ENCODE measurements around the gene NMNAT1.
A peak's percentile ranks its signal among the peaks of the same experiment; 100 is the strongest.

The NMNAT1 gene

DNA sequence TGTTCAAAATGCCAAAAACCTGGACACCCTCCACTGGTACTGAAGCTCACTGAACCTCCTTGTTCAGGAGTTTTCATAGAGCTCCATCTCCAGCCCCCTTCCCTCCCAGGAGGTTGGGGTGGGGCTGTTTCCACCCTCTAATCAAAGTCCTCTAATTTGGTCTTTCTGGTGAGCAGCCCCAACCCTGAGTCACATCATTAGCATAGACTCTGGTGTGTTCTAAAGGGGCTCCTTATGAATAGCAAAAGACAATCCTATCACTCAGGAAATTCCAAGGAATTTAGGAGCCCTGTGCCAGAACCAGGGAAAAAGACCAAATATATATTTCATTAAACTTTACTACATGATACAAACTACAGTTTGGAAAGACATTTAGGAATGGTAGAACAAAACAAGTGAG, 76.3 kb downstream of the NMNAT1 start:
- no peak for TF ChIP-seq NFIC (IDR thresholded peaks at IDR 0.05)
- no peak for TF ChIP-seq CREB1 (IDR thresholded peaks at IDR 0.05; ENCODE audit: low read depth)
- no peak for TF ChIP-seq FOXM1 (IDR thresholded peaks at IDR 0.05; ENCODE audit: borderline replicate concordance, low read depth)
- no peak for TF ChIP-seq RAD21 (IDR thresholded peaks at IDR 0.05; ENCODE audit: low read depth)
- TF ChIP-seq, protein P1, sequence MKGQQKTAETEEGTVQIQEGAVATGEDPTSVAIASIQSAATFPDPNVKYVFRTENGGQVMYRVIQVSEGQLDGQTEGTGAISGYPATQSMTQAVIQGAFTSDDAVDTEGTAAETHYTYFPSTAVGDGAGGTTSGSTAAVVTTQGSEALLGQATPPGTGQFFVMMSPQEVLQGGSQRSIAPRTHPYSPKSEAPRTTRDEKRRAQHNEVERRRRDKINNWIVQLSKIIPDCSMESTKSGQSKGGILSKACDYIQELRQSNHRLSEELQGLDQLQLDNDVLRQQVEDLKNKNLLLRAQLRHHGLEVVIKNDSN (IDR thresholded peaks at IDR 0.05) = no peak
- no peak for TF ChIP-seq YY1 (IDR thresholded peaks at IDR 0.05; ENCODE audit: low read depth)
- TF ChIP-seq TAF1 (IDR thresholded peaks at IDR 0.05; ENCODE audit: low read depth) = no peak
- no peak for TF ChIP-seq EP300 (IDR thresholded peaks at IDR 0.05; ENCODE audit: borderline replicate concordance)
- TF ChIP-seq ZBTB7A (IDR thresholded peaks at IDR 0.05; ENCODE audit: low read depth) = no peak
- TF ChIP-seq, protein P2, sequence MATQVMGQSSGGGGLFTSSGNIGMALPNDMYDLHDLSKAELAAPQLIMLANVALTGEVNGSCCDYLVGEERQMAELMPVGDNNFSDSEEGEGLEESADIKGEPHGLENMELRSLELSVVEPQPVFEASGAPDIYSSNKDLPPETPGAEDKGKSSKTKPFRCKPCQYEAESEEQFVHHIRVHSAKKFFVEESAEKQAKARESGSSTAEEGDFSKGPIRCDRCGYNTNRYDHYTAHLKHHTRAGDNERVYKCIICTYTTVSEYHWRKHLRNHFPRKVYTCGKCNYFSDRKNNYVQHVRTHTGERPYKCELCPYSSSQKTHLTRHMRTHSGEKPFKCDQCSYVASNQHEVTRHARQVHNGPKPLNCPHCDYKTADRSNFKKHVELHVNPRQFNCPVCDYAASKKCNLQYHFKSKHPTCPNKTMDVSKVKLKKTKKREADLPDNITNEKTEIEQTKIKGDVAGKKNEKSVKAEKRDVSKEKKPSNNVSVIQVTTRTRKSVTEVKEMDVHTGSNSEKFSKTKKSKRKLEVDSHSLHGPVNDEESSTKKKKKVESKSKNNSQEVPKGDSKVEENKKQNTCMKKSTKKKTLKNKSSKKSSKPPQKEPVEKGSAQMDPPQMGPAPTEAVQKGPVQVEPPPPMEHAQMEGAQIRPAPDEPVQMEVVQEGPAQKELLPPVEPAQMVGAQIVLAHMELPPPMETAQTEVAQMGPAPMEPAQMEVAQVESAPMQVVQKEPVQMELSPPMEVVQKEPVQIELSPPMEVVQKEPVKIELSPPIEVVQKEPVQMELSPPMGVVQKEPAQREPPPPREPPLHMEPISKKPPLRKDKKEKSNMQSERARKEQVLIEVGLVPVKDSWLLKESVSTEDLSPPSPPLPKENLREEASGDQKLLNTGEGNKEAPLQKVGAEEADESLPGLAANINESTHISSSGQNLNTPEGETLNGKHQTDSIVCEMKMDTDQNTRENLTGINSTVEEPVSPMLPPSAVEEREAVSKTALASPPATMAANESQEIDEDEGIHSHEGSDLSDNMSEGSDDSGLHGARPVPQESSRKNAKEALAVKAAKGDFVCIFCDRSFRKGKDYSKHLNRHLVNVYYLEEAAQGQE (IDR thresholded peaks at IDR 0.05; ENCODE audit: low read depth) = no peak
- no peak for TF ChIP-seq TCF12 (IDR thresholded peaks at IDR 0.05; ENCODE audit: low read depth)
- TF ChIP-seq TEAD4 (IDR thresholded peaks at IDR 0.05) = no peak
- TF ChIP-seq EGR1 (IDR thresholded peaks at IDR 0.05) = no peak
- no peak for TF ChIP-seq CEBPB (IDR thresholded peaks at IDR 0.05)
- TF ChIP-seq, protein P3, sequence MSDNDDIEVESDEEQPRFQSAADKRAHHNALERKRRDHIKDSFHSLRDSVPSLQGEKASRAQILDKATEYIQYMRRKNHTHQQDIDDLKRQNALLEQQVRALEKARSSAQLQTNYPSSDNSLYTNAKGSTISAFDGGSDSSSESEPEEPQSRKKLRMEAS (IDR thresholded peaks at IDR 0.05) = no peak

DNA sequence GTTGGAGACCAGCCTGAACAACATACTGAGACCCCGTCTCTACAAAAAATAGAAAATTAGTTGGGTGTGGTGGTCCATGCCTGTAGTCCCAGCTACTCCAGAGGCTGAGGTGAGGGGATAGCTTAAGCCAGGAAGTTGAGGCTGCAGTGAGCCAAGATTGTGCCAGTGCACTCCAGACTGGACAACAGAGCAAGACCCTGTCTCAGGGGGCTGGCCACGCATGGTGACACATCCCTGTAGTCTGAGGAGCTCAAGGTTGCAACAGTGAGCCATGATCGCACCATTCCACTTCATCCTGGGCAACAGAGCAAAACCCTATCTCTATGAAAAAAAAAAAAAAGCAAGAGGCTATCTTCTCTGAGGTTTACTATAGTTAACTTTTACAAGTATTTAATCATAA, 76.8 kb downstream of the NMNAT1 start:
- TF ChIP-seq, protein P2 (IDR thresholded peaks at IDR 0.05; ENCODE audit: low read depth) = no peak
- TF ChIP-seq TEAD4 (IDR thresholded peaks at IDR 0.05) = no peak
- TF ChIP-seq TCF12 (IDR thresholded peaks at IDR 0.05; ENCODE audit: low read depth) = no peak
- no peak for TF ChIP-seq YY1 (IDR thresholded peaks at IDR 0.05; ENCODE audit: low read depth)

DNA sequence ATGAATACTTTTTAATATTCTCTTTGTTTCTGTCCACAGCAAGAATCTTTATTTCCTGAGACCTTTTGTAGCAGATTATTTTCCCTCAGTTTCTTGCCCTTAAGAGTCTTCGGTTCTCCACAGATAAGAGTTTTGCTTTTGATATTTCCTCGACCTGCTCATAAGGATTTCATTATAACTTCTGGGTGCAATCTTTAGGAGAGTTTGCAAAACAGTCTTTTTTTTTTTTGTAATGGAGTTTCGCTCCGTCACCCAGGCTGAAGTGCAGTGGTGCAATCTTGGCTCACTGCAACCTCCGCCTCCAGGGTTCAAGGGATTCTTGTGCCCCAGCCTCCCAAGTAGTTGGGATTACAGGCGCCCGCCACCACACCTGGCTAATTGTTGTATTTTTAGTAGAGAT, 79.4 kb downstream of the NMNAT1 start:
- no peak for TF ChIP-seq ZBTB7A (IDR thresholded peaks at IDR 0.05; ENCODE audit: low read depth)

DNA sequence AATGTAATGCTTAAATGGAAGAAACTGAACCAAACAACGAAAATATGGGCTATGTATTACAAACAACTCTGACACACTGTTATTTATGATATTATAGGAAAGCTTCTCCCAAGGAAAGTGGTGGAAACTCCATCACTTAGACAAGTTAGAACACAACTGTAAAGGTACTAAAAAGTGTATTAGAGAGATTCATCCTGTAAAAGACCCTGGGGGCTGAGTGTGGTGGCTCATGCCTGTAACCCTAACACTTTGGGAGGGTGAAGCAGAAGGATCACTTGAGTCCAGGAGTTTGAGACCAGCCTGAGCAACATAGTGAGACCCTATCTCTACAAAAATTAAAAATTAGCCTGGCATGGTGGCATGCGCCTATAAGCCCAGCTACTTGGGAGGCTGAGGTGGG, 82.1 kb downstream of the NMNAT1 start:
- no peak for TF ChIP-seq NFIC (IDR thresholded peaks at IDR 0.05)

DNA sequence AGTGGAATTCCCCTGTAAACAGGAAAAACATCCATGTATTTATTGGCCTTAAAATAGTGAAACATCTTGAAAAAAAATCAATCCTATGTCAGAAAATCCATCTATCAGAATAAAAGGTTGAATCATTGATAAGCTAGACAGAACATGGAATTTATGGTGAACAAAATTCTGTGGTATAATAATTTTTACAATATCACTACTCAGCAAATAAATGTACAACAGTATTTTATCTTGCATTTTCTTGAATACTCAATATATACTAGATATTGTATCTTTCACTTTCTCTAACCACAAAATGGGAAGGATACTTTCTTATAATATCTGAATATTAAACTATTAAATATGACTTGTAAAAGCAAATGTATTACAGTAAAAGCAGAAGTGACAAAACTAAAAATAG, 83.8 kb downstream of the NMNAT1 start:
- TF ChIP-seq, protein P2 (IDR thresholded peaks at IDR 0.05; ENCODE audit: low read depth) = no peak
- no peak for TF ChIP-seq NFIC (IDR thresholded peaks at IDR 0.05)

DNA sequence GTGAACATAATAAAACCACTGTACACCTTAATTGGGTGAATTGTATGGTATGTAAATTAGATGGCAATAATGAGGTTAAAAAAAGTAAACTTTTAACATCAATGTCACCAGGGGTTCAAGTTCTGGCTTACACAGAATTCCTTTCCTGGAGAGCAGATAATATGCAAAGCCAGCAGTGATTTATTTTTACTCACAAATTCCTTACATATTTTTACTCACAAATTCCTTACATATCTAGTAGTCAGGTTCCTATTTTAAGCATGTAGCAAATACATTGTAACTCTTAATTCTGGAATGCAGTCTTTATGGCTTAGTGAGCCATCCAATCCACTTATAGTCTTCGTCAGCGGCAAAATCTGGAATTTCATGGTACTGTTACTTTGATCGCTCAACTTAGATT, 88.2 kb downstream of the NMNAT1 start:
- no peak for TF ChIP-seq ZBTB7A (IDR thresholded peaks at IDR 0.05; ENCODE audit: low read depth)
- no peak for TF ChIP-seq TAF1 (IDR thresholded peaks at IDR 0.05; ENCODE audit: low read depth)
- no peak for TF ChIP-seq YY1 (IDR thresholded peaks at IDR 0.05; ENCODE audit: low read depth)
- TF ChIP-seq TEAD4 (IDR thresholded peaks at IDR 0.05) = peak; percentile 83
